DOHH2 (cell line): ENCODE measurements around the gene TNFRSF17.

Experiments used
- H3F3A ChIP-seq: fragments of 200-600 bp; sonication (generic), shearing (Covaris generic); 2 replicates; pipeline ENCODE4 v1.6.0; 2016; ENCODE audit warnings: antibody characterized with exemption, mild to moderate bottlenecking; ENCODE audit not compliant: control insufficient read depth, insufficient read depth
- H3K27ac ChIP-seq: fragments of 200-600 bp; sonication (generic); 2 replicates; pipeline ENCODE4 v1.5.1; 2014; ENCODE audit warnings: low read depth, mild to moderate bottlenecking, low read length, moderate library complexity
- H3K27me3 ChIP-seq: fragments of 200-600 bp; sonication (generic); 2 replicates; pipeline ENCODE4 v1.6.1; 2014; ENCODE audit warnings: mild to moderate bottlenecking, low read length, mixed read lengths; ENCODE audit not compliant: control insufficient read depth
- H3K36me3 ChIP-seq: fragments of 200-600 bp; sonication (generic); 2 replicates; pipeline ENCODE4 v1.6.1; 2014; ENCODE audit warnings: mild to moderate bottlenecking, low read length, moderate library complexity, mixed read lengths; ENCODE audit not compliant: control insufficient read depth
- H3K4me1 ChIP-seq: fragments of 200-600 bp; sonication (generic); 2 replicates; pipeline ENCODE4 v1.6.1; 2014; ENCODE audit warnings: mild to moderate bottlenecking, low read length, mixed read lengths; ENCODE audit not compliant: control insufficient read depth
- H3K4me2 ChIP-seq: fragments of 200-600 bp; sonication (generic); 2 replicates; pipeline ENCODE4 v1.6.0; 2014; ENCODE audit warnings: mild to moderate bottlenecking, low read length, moderate library complexity
- H3K4me3 ChIP-seq: fragments of 200-600 bp; sonication (generic); 2 replicates; pipeline ENCODE4 v1.5.1; 2014; ENCODE audit warnings: mild to moderate bottlenecking, low read length, mixed read lengths
- H3K79me2 ChIP-seq: fragments of 200-600 bp; sonication (generic); 2 replicates; pipeline ENCODE4 v1.6.1; 2014; ENCODE audit warnings: mild to moderate bottlenecking, low read length, mixed read lengths; ENCODE audit not compliant: control insufficient read depth
- H3K9me2 ChIP-seq: fragments of 200-600 bp; sonication (generic); replicated peaks from 2 replicates; pipeline ENCODE4 v1.6.1; 2014; ENCODE audit warnings: mild to moderate bottlenecking, low read length, mixed read lengths; ENCODE audit not compliant: control insufficient read depth
- H3K9me3 ChIP-seq: fragments of 200-600 bp; sonication (generic); 2 replicates; pipeline ENCODE4 v1.6.1; 2014; ENCODE audit warnings: antibody characterized with exemption, low read length, mixed read lengths; ENCODE audit not compliant: control insufficient read depth, insufficient read depth
- H4K20me1 ChIP-seq: fragments of 200-600 bp; sonication (generic); 2 replicates; pipeline ENCODE4 v1.6.0; 2014; ENCODE audit warnings: low read depth, mild to moderate bottlenecking, antibody characterized with exemption, low read length, moderate library complexity; ENCODE audit not compliant: control insufficient read depth, insufficient read depth
- EZH2phosphoT487 ChIP-seq: fragments of 200-600 bp; sonication (generic); IDR thresholded peaks from 2 replicates; pipeline ENCODE4 v1.6.1; 2017; ENCODE audit warnings: borderline replicate concordance, mild to moderate bottlenecking, antibody characterized with exemption, low read length, moderate library complexity, mixed read lengths
- TF ChIP-seq, protein P1 (sequence below): fragments of 200-600 bp; sonication (generic); IDR thresholded peaks from one replicate; pipeline ENCODE4 v1.5.1; 2014; ENCODE audit warnings: antibody characterized with exemption, mild to moderate bottlenecking, low read depth, low read length; ENCODE audit not compliant: poor library complexity, severe bottlenecking

The TNFRSF17 gene

DNA sequence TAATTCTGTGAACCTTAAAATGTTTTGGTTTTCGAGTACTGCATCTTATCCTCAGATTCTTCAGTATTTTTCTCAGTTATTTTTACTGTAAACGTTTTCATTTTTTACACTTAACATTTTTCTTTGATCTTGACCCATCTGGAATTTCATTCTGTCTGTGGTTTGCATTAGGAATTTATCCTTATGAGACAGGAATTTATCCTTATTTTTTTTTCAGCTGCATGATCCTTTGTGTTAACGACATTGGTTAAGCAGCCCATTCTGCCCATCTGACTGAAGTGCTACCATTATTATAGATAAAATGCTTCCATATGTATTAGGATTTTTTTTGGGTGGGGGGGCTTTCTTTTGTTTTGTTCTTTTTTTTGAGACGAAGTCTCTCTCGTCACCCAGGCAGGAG, 52.5 kb downstream of the TNFRSF17 start:
- Histone ChIP-seq H4K20me1 (no peaks in the 10 kb centered on the region), H3K27ac (no peak overlapping the region), H3K4me3 (no peak overlapping the region), H3F3A (peaks cover 12% of the 10 kb centered on the region), H3K36me3 (no peaks in the 10 kb centered on the region), H3K4me2 (no peak overlapping the region), H3K4me1 (peaks cover 47% of the 10 kb centered on the region), H3K9me3 (no peaks in the 10 kb centered on the region), H3K9me2 (no peaks in the 10 kb centered on the region), H3K79me2 (peaks cover 10% of the 10 kb centered on the region), H3K27me3 (no peaks in the 10 kb centered on the region)
- TF ChIP-seq, protein P1, sequence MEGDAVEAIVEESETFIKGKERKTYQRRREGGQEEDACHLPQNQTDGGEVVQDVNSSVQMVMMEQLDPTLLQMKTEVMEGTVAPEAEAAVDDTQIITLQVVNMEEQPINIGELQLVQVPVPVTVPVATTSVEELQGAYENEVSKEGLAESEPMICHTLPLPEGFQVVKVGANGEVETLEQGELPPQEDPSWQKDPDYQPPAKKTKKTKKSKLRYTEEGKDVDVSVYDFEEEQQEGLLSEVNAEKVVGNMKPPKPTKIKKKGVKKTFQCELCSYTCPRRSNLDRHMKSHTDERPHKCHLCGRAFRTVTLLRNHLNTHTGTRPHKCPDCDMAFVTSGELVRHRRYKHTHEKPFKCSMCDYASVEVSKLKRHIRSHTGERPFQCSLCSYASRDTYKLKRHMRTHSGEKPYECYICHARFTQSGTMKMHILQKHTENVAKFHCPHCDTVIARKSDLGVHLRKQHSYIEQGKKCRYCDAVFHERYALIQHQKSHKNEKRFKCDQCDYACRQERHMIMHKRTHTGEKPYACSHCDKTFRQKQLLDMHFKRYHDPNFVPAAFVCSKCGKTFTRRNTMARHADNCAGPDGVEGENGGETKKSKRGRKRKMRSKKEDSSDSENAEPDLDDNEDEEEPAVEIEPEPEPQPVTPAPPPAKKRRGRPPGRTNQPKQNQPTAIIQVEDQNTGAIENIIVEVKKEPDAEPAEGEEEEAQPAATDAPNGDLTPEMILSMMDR: no peak
- TF ChIP-seq EZH2phosphoT487: no peak
